ENCODE results near the gene TAS1R2. TPM values are rescaled to one million over a fixed set of nuclear protein-coding genes. Genes with fewer than 3 reads are reported as not detected.

The TAS1R2 gene
- total and polyA plus RNA-seq, 2 of the 8 experiments (the other 6 are each of a cell fraction or from before 2014, with no cell fraction given), result not detected

- no peak for TF ChIP-seq CTCF (IDR thresholded peaks at IDR 0.05; ENCODE audit: control extremely low read depth in 1 of 3, insufficient read depth in 1 of 3, low read depth in 1 of 3, low read length in 3 of 3)
- no peak for TF ChIP-seq KDM1A (IDR thresholded peaks at IDR 0.05; ENCODE audit: borderline replicate concordance, low read length)
- TF ChIP-seq JUND (IDR thresholded peaks at IDR 0.05; ENCODE audit: low read length), result no peak
Measured at GRCh38 chr1:18865176-18865575, 5.7 kb upstream of the TAS1R2 start (continued).
